ENCODE results near the gene CCDC73. TPM values are rescaled to one million over a fixed set of nuclear protein-coding genes. Genes with fewer than 3 reads are reported as not detected.

CCDC73 gene
- total RNA-seq, 4 donors from 2014 or later: not detected

DNA sequence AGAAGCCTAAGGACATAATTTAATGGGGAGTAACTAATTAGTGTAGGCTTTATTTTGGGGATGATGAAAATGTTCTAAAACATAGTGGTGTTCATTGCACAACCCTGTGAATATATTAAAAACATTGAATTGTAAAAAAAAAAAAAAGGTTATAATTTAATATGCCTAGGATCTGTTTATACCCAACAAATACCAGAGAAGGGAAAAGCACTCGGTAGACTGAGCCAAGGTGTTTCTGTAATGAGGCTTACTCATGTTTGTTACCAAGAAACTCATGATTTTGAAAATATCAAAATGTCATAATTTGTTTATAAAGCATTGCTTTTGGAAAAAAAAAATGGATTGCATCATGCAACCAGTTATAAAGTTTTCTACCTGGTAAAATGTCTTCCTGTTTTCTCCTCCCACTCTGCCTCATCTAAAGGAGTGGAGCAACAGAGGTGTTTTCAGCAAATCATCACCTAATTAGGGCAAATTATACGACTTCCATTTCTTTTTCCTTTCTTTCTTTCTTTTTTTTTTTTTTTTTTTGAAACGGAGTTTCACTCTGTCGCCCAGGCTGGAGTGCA is 225.1 kb downstream of the CCDC73 start:
- no peak overlapping the region for H3K4me3 ChIP-seq (ENCODE audit: low read depth, poor library complexity, severe bottlenecking)
- 43 to 56% methylated on average over 4 of the region's 4 CpGs for WGBS, 2 donors
- DNase-seq (ENCODE audit: low spot score in 2 of 2): no peak
- TF ChIP-seq POLR2A (IDR thresholded peaks at IDR 0.05): no peak
- TF ChIP-seq, protein P1, sequence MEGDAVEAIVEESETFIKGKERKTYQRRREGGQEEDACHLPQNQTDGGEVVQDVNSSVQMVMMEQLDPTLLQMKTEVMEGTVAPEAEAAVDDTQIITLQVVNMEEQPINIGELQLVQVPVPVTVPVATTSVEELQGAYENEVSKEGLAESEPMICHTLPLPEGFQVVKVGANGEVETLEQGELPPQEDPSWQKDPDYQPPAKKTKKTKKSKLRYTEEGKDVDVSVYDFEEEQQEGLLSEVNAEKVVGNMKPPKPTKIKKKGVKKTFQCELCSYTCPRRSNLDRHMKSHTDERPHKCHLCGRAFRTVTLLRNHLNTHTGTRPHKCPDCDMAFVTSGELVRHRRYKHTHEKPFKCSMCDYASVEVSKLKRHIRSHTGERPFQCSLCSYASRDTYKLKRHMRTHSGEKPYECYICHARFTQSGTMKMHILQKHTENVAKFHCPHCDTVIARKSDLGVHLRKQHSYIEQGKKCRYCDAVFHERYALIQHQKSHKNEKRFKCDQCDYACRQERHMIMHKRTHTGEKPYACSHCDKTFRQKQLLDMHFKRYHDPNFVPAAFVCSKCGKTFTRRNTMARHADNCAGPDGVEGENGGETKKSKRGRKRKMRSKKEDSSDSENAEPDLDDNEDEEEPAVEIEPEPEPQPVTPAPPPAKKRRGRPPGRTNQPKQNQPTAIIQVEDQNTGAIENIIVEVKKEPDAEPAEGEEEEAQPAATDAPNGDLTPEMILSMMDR (IDR thresholded peaks at IDR 0.05): no peak
- intact Hi-C loops (cut with DNase I; ENCODE audit: low total_unique reads): no loop called here

DNA sequence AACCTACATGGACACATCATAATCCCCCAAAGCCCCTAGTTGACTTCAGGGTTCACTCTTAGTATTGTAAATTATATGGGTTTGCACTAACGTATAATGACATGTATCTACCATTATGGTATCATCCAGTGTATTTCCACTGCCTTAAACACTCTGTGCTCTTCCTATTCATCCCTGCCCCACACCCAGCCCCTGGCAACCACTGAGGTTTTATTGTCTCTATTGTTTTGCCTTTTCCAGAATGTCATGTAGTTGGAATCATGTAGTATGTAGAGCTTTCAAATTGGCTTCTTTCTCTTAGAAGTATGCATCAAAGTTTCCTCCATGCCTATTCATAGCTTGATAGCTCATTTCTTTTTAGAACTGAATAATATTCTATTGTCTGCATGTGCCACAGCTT is 227.3 kb downstream of the CCDC73 start:
- WGBS, 2 donors: 85 to 88% methylated on average over 1 of the region's 1 CpG
- no peak for DNase-seq (ENCODE audit: low spot score in 2 of 2)
- no peak overlapping the region for H3K4me3 ChIP-seq (ENCODE audit: low read depth, poor library complexity, severe bottlenecking)
- intact Hi-C loops (cut with DNase I; ENCODE audit: low total_unique reads): no loop called here
- TF ChIP-seq, protein P1 (IDR thresholded peaks at IDR 0.05): no peak
- TF ChIP-seq POLR2A (IDR thresholded peaks at IDR 0.05): no peak

DNA sequence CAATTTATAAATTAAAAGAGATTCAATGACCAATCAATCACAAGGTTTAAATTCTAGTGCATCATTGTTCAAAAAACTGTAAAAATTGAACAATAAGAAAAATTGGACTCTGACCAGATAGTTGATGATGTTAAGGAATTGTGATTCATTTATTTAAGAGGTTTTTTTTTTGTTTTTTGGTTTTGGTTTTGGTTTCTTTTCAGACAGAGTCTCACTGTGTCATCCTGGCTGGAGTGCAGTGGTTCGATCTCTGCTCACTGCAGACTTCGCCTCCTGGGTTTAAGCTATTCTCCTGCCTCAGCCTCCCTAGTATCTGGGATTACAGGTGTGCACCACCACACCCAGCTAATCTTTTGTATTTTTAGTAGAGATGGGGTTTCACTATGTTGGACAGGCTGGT is 227.9 kb downstream of the CCDC73 start:
- intact Hi-C loops (cut with DNase I; ENCODE audit: low total_unique reads): no loop called here
- WGBS, 2 donors: 87 to 88% methylated on average over 2 of the region's 2 CpGs
- H3K4me3 ChIP-seq (ENCODE audit: low read depth, poor library complexity, severe bottlenecking): no peak overlapping the region
- DNase-seq (ENCODE audit: low spot score in 2 of 2): no peak
- TF ChIP-seq POLR2A (IDR thresholded peaks at IDR 0.05): no peak
- TF ChIP-seq, protein P1 (IDR thresholded peaks at IDR 0.05): no peak

DNA sequence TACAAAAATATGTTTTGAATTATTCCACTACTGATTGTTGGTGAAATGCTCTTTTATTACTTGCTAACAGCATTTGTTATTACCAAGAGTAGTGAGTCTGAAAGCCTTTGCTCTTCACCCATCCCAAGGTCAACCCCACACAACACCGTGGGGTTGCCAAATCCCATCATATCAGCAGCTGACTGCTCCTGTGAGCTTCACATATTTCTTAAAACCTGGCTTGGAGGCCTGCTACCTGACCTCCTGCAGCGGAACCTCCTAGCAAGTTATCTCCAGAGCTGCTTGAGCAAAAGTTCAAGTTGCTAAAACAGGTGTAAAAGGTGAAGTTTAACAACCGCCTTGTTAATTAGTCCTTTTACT is 230.9 kb downstream of the CCDC73 start:
- DNase-seq (ENCODE audit: low spot score in 2 of 2): no peak
- 86 to 87% methylated on average over 3 of the region's 3 CpGs for WGBS, 2 donors
- H3K4me3 ChIP-seq (ENCODE audit: low read depth, poor library complexity, severe bottlenecking): no peak overlapping the region
- intact Hi-C loops (cut with DNase I; ENCODE audit: low total_unique reads): no loop called here
- TF ChIP-seq, protein P1 (IDR thresholded peaks at IDR 0.05): no peak
- TF ChIP-seq POLR2A (IDR thresholded peaks at IDR 0.05): no peak

DNA sequence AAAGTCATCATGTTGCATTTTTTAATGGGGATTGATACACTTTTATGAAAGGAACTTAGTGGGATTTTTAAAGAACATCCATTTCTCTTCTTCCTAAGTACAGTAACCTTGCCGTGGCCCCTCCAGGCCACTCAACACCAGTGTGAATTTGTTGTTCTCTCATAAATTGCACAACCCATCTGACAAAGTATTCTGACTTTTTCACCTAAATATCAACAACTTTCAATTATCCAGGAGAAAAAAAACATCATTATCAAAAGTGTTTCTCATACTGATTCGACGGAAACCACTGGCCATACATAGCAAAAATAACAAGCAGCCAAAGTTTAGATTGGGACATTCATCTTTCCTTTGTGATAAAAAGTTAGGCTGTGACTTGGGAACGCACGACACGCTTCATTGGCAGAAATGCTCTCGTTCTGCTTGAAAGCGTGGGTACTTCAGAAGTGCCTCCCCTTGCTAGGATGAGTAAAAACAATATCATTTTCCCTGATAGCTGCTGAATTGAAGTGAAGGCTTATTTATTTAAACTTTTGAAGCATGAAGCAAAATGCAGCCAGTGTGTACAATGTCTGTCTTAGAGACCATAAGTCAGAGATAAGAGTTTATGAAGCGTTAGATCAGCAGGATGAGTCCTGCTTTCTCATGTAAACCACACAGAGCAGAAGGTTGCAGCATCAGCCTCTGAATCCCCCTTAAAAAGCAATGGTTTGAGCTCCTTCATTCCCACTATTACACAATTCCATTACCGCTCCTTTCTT is 231.4 kb downstream of the CCDC73 start:
- TF ChIP-seq, protein P1 (IDR thresholded peaks at IDR 0.05): no peak
- TF ChIP-seq POLR2A (IDR thresholded peaks at IDR 0.05): no peak
- intact Hi-C loops (cut with DNase I; ENCODE audit: low total_unique reads): no loop called here
- WGBS, 2 donors: 79 to 80% methylated on average over 10 of the region's 10 CpGs
- no peak for DNase-seq (ENCODE audit: low spot score in 2 of 2)
- no peak overlapping the region for H3K4me3 ChIP-seq (ENCODE audit: low read depth, poor library complexity, severe bottlenecking)
